ENCODE results near the gene ATG14. TPM values are rescaled to one million over a fixed set of nuclear protein-coding genes. Genes with fewer than 3 reads are reported as not detected.
A peak's percentile ranks its signal among the peaks of the same experiment; 100 is the strongest.

ATG14 gene
- polyA plus RNA-seq, 2 of the 4 experiments (the other 2 are of a cell fraction) = 5.9 to 7.4 TPM

- FAIRE-seq = no peak
- Histone ChIP-seq H3K27ac (peak overlapping the region in 1 of 2 experiments; percentile 88; a peak in 2 of 6 replicates), H3K4me3 (no peak overlapping the region), H3K4me1 (peaks cover 60% of the 10 kb centered on the region), H3K9me3 (no peaks in the 10 kb centered on the region), H3K4me2 (no peak overlapping the region)
- TF ChIP-seq NPAS2 (CRISPR knock-in tag; IDR thresholded peaks at IDR 0.05; ENCODE audit: borderline replicate concordance) (no peak), RNF2 (IDR thresholded peaks at IDR 0.05; ENCODE audit: borderline replicate concordance, low read depth) (no peak), E2F6 (IDR thresholded peaks at IDR 0.05; ENCODE audit: borderline replicate concordance, low read depth) (no peak), CBX2 (IDR thresholded peaks at IDR 0.05; ENCODE audit: borderline replicate concordance, low read depth) (no peak), RAD21 (conservative IDR thresholded peaks at IDR 0.05 in 1 of 2, IDR thresholded peaks at IDR 0.05 in 1 of 2) (no peak), FOSB (CRISPR knock-in tag; IDR thresholded peaks at IDR 0.05) (no peak), FOSL2 (IDR thresholded peaks at IDR 0.05) (no peak), FOSL2 (CRISPR knock-in tag; IDR thresholded peaks at IDR 0.05) (no peak), CBX8 (IDR thresholded peaks at IDR 0.05) (no peak), MAZ (IDR thresholded peaks at IDR 0.05; ENCODE audit: borderline replicate concordance, low read depth, low read length) (no peak), ELK1 (IDR thresholded peaks at IDR 0.05; ENCODE audit: low read depth, low read length) (no peak), EHF (CRISPR knock-in tag; IDR thresholded peaks at IDR 0.05) (no peak), BCL3 (IDR thresholded peaks at IDR 0.05) (no peak), HEYL (CRISPR knock-in tag; IDR thresholded peaks at IDR 0.05) (no peak), SMC3 (IDR thresholded peaks at IDR 0.05) (no peak)
- 98% methylated on average over 2 of the region's 2 CpGs for WGBS (ENCODE audit: missing lambda C conversion rate)
- ChIA-PET CTCF (interaction anchor here (1.0 to 1.3 kb wide), 3 partner anchors 9 to 890 kb away, joined by 3 to 4 read pairs (median 4); no protein-coding TSS in a partner anchor), POLR2A (no interaction called here)
- no peak for DNase-seq (ENCODE audit: low read depth in 1 of 2, low spot score in 1 of 2)
- ATAC-seq = no peak
Measured at GRCh38 chr14:55450124-55450523, 38.5 kb upstream of the ATG14 start.

- no peak for FAIRE-seq
- ChIA-PET POLR2A (no interaction called here), CTCF (interaction anchor here (0.6 kb wide), 1 partner anchor 14 kb away, joined by 3 read pairs; no protein-coding TSS in a partner anchor)
- Histone ChIP-seq H3K27ac (peak overlapping the region; percentile 71 to 88), H3K4me2 (0 out of 3 replicates have a peak overlapping the region, but pooled peaks have one; percentile 53), H3K4me1 (peaks cover 50% of the 10 kb centered on the region), H3K4me3 (no peak overlapping the region), H3K9me3 (no peaks in the 10 kb centered on the region)
- DNase-seq (ENCODE audit: low read depth in 1 of 2, low spot score in 1 of 2) = no peak
- no peak for TF ChIP-seq SMC3 (IDR thresholded peaks at IDR 0.05)
- WGBS (ENCODE audit: missing lambda C conversion rate) = 95% methylated on average over 3 of the region's 3 CpGs
- no peak for ATAC-seq
Measured at GRCh38 chr14:55449116-55449515, 37.5 kb upstream of the ATG14 start.

GRCh38 chr14:55448141-55448614, 36.5 kb upstream of the ATG14 start:
- no peaks in the 10 kb centered on the region for H3K9me3 ChIP-seq
- TF ChIP-seq FOSL2 (IDR thresholded peaks at IDR 0.05) (peak; percentile 81), FOSL2 (CRISPR knock-in tag; IDR thresholded peaks at IDR 0.05) (peak; percentile 85), GATA3 (IDR thresholded peaks at IDR 0.05; ENCODE audit: borderline replicate concordance) (peak; percentile 69; the same call in 1 of the 2 replicates), PBX3 (IDR thresholded peaks at IDR 0.05) (0 out of 2 replicates have a peak, but pooled peaks have one; percentile 26), JUNB (IDR thresholded peaks at IDR 0.05) (peak; percentile 84), SMC3 (IDR thresholded peaks at IDR 0.05) (peak; percentile 11; the same call in 1 of the 3 replicates), SREBF2 (IDR thresholded peaks at IDR 0.05) (no peak), FOXS1 (CRISPR knock-in tag; IDR thresholded peaks at IDR 0.05) (no peak), EP300 (IDR thresholded peaks at IDR 0.05) (peak in 1 of 2 experiments; percentile 58; a peak in 3 of 5 replicates), MAX (IDR thresholded peaks at IDR 0.05) (peak; percentile 57), MAFK (IDR thresholded peaks at IDR 0.05; ENCODE audit: partially characterized antibody) (peak; percentile 61), CEBPB (IDR thresholded peaks at IDR 0.05) (peak in 1 of 2 experiments; percentile 12; a peak in 1 of 4 replicates), RAD21 (conservative IDR thresholded peaks at IDR 0.05 in 1 of 2, IDR thresholded peaks at IDR 0.05 in 1 of 2) (peak in 1 of 2 experiments; percentile 11; a peak in 2 of 5 replicates), JUN (IDR thresholded peaks at IDR 0.05) (peak in 1 of 2 experiments; percentile 81; a peak in 3 of 5 replicates), HOXB5 (CRISPR knock-in tag; IDR thresholded peaks at IDR 0.05) (no peak)
- 4% methylated on average over 3 of the region's 3 CpGs for WGBS (ENCODE audit: missing lambda C conversion rate)
- DNase-seq (ENCODE audit: low read depth in 1 of 2, low spot score in 1 of 2) (peak; percentile 79 to 87), ATAC-seq (peak; percentile 90 to 94), FAIRE-seq (peak; percentile 88)
- peak overlapping the region; percentile 71 to 88 for H3K27ac ChIP-seq
- peaks cover 41% of the 10 kb centered on the region for H3K4me1 ChIP-seq
- H3K4me3 ChIP-seq = no peak overlapping the region
- ChIA-PET POLR2A (interaction anchor here (2.3 kb wide), 1 partner anchor 133 kb away, joined by 12 read pairs; the partner anchor contains the start of gene KTN1), CTCF (interaction anchor here (0.6 to 3.0 kb wide), 8 partner anchors 10 to 1042 kb away, joined by 3 to 19 read pairs (median 5); no protein-coding TSS in a partner anchor)
- peak overlapping the region; percentile 53 for H3K4me2 ChIP-seq

All from A549 (cell line).